Middle frontal gyrus (tissue), 1 donor: ENCODE data around the gene SULT1A1.
"Not testable (repeated sequence)": the region's sequence is repeated elsewhere in the genome, so short reads cannot be mapped to it uniquely, and the experiment has no call there.

Source experiments
- DNase-seq: peaks from one replicate; pipeline ENCODE4 v3.0.0-alpha.2; 2015; ENCODE audit warnings: low spot score; ENCODE audit errors: extremely low spot score

SULT1A1 gene

GRCh38 chr16:28609631-28610594 is at the start of gene SULT1A1:
Gene SULT1A1, minus strand, starts transcription at chr16:28610044. Its CDS starts 1,189 bp downstream, at chr16:28608855.
- DNase-seq = no peak

- DNase-seq = not testable (repeated sequence)
Observed at GRCh38 chr16:28639959-28640358, 30.1 kb upstream of the SULT1A1 start.

- not testable (repeated sequence) for DNase-seq
Observed at GRCh38 chr16:28638359-28638758, 28.5 kb upstream of the SULT1A1 start.

- not testable (repeated sequence) for DNase-seq
Observed at GRCh38 chr16:28637765-28638164, 27.9 kb upstream of the SULT1A1 start, which contains the start of gene NPIPB8. Gene NPIPB8, plus strand, starts transcription at chr16:28638065. Its CDS starts 296 bp downstream, at chr16:28638361.

GRCh38 chr16:28636093-28636823 is 26.4 kb upstream of the SULT1A1 start:
- DNase-seq = not testable (repeated sequence)

- DNase-seq = not testable (repeated sequence)
Observed at GRCh38 chr16:28630905-28631304, 21.1 kb upstream of the SULT1A1 start.

- no peak for DNase-seq
Observed at GRCh38 chr16:28623172-28623711, 13.4 kb upstream of the SULT1A1 start.

GRCh38 chr16:28622532-28623171 is 12.8 kb upstream of the SULT1A1 start:
- DNase-seq = not testable (repeated sequence)

GRCh38 chr16:28621481-28622155 is 11.8 kb upstream of the SULT1A1 start:
- no peak for DNase-seq

GRCh38 chr16:28620316-28620715 is 10.5 kb upstream of the SULT1A1 start:
- DNase-seq = not testable (repeated sequence)

GRCh38 chr16:28617874-28618273 is 8.0 kb upstream of the SULT1A1 start:
- DNase-seq = no peak

GRCh38 chr16:28616636-28617035 is 6.8 kb upstream of the SULT1A1 start:
- no peak for DNase-seq

- not testable (repeated sequence) for DNase-seq
Observed at GRCh38 chr16:28616224-28616577, 6.4 kb upstream of the SULT1A1 start.

- DNase-seq = not testable (repeated sequence)
Observed at GRCh38 chr16:28615486-28616223, 5.8 kb upstream of the SULT1A1 start.

GRCh38 chr16:28614561-28614960 is 4.7 kb upstream of the SULT1A1 start:
- not testable (repeated sequence) for DNase-seq

- not testable (repeated sequence) for DNase-seq
Observed at GRCh38 chr16:28613912-28614311, 4.1 kb upstream of the SULT1A1 start.

GRCh38 chr16:28612359-28613280 is 2.8 kb upstream of the SULT1A1 start:
- DNase-seq = not testable (repeated sequence)

GRCh38 chr16:28610595-28611191 is 849 bp upstream of the SULT1A1 start:
- DNase-seq = no peak
